GM19023 (cell line): ENCODE measurements around the gene MYOG.

ENCODE experiments used
- ATAC-seq: cut with Tn5 transposase; IDR thresholded peaks from one replicate; pipeline ENCODE4 v1.9.1; 2021; ENCODE audit warnings: mild to moderate bottlenecking, moderate library complexity; ENCODE audit not compliant: unreplicated experiment

MYOG gene

DNA sequence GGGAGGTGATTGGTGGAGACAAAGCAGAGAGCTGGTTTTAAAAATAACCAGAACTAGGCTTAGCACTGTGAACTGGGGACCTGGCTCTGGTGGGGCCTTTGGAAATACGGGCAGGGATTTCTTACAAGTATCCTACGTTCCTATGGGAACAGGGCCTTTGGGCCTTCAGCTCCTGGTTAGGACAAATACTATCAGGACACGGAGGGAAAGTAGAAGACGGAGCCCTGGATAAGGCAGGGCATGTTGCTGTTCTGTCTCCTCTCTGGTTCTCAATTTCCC lies 5.3 kb upstream of the MYOG start:
- ATAC-seq, result no peak

DNA sequence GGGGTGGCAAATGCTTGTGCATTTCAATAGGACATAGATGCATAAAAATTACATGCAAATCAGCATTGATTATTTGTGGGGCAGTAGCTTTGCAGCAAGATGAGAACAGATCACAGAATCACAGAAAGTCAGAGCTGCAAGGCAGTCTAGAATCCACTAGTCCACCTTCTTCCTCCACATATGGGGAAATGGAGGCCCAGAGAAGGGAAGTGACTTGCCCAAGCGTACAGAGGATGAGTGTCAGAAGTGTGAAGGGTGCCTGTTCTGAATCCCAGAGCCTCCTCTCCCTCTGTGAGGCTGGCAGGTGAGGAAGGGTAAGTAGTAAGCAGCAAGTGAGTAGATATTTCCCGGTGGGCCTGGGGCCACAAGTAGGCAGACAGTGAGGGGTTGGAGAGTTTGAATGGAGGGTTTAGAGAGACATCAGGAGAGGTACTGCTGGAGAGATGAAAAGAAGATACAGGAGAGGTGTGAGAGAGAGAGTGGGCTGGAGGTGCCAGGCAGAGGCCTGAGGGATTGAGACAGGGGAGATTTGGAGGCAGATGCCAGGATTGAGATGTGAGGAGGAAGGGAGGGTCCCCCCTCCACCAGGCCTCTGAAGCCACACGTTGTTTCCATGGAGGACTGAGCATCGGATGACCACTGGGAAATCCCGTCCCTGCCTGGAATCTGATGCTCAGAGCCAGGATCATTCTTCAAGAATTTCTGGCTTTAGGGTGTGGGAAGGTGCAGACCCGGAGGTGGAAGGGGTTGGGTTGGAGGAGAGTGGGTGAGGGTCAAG lies 4.8 kb upstream of the MYOG start:
- no peak for ATAC-seq

- no peak for ATAC-seq
Observed at GRCh38 chr1:203089651-203090045, 3.8 kb upstream of the MYOG start.

DNA sequence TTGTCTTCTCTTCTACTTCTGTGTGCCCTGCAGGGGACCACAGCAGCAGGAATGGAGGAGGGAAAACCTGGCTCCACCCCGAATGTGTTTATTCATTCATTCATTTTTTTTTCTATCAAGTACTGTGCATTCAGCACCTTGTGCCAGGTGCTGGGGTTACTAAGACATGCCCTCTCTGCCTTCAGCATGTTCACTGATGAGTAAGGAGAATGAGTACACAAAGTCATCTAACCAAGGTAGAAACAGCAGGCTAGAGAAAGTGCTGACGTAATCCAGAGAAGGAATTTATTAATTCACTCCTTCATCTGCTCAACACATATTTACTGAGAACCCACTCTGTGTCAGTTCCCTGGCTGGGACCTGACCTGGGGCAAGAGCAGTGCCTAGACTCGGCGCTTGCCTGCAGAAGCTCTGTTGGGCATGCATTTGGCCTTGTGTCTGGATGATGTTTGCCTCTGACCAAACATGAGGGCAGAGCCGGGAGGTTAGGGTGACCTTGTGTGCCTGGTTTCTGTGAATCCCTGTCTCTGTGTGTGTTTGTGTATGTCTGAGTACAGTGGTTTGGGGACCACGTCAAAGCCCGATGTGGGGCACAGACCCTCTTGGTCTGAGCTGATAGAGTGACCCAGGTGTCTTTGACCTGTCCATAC lies 3.3 kb upstream of the MYOG start:
- ATAC-seq, result no peak

DNA sequence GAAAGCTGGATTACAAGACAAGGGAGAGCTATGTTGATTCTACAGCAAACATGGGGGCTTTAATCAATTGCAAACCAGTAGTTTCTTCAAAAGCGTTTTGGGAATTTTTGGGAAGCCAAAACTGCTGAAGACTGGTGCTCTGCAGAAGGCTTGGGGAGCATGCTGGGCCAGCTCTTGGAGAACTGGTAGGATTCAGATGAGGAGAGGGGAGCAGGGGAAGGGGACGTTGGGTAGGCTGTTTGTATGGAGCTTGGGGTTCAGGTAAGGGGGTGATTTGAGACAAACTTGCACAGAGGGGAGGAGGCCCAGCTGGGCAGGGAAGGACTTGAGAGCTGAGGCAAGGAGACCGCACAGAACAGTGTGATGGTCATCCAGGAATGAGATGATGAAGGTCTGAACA lies 2.6 kb upstream of the MYOG start:
- no peak for ATAC-seq

DNA sequence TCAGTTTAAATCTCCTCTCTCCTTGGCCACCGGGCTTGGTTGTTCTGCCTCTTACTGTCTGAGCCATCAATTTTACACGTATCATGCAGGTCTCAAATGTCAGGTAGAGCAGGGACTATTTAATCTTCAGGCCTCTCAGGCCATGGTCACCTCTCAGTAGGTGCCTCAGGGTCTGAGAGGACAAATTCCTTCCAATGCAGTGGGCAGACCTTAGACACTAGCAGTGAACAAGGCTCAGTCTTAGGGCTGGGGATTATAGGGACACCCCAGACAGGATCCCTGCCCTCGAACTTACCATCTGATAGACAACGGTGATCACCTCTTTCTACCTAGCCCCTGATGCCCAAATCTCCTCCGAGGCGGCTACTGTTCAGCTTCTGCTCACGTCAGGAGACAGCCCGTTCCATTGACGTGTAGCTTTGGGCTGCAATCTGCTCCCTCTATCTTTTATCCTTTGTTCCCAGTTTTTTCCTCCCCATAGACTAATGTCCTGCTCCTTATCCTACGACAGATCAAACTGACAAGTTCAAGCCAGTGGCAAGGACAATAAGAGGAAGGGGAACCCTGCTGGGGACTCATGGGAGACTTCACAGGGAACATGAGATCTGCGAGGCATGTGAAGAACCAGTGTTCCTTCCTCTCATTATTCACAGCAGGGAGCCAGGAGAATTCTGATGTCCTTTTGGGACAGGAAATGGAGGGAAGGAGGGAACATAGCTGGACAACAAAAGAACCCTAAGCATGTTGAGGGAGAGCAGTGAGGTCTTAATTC lies 1.4 kb upstream of the MYOG start:
- ATAC-seq, result no peak

- no peak for ATAC-seq
Observed at GRCh38 chr1:203084588-203085527, 954 bp downstream of the MYOG start.

DNA sequence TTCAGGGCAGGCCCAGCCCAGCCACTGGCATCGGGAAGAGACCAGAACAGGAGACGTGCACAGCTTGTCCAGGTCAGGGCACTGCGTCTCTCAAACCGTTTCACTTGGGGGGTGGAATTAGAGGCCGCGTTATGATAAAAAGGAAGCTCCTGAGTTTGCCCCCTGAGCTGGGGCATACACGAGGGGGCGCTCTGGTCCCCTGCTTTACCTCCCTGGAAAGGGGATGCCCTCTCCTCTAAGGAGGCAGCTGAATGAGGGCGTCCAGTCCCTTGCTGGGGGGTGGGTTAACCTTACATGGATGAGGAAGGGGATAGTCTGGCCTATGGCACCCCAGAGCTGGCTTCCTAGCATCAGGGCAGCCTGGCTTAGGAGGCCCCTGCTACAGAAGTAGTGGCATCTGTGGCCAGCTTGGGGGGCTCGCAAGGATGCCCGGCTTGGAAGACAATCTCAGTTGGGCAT lies 2.3 kb downstream of the MYOG start:
- no peak for ATAC-seq

GRCh38 chr1:203082571-203083462 lies 3.0 kb downstream of the MYOG start:
- ATAC-seq, result no peak

GRCh38 chr1:203082231-203082505 lies 3.6 kb downstream of the MYOG start:
- ATAC-seq, result no peak

DNA sequence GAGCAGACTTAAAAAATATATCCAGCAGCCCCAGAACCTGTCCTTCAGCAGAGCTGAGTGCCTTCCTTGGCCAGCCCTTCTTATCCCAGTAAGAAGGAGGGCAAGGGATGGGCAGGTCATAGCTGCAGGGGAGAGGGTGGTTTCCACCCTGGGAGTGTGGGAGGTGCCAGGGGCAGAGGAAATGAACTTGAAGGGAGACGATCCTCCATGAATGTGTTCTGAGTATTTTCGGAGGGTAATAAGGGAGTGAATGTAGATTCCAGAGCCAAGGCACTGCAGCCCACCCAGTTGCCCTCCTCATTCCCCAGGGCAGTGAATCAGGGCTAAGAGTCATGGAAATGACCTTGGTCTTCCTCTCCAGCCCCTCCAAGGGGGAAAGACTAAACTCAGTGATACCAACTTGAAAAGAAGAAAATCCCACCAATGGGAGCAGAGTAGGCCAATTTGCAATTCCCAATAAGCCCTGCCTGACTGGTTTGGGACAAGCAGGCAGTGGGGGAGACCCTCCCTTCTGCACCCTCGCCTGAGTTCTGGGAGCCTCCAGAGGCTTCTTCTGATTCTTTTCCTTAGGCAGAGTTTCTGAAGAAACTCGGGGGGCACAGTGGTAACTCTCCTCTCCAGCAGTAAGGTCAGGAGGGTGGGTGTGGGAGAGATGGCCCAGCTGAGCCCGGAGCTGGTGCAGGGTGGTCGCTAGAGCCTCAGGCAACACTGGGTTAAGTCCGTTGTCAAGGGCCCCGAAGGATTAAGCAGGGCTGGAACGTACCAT lies 4.2 kb downstream of the MYOG start:
- ATAC-seq, result no peak

DNA sequence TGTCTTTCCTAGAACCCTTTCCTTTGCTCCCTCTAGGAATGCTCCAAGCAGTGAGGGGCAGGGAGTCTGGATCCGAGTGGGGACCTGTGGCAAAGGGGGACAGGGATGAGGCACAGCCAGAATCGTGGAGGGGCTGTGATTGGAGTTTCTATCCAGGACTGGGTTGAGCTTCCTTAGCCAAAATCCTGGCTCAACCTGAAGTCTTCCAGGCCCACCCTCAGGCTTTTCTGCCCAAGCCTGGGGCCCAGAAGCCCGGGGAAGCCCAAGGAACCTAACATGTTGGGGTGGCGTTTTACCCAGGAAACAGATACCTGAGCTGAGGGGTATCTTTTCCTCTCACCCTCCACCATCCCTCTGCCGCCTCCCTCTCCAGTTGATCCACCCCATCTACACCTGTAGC lies 5.4 kb downstream of the MYOG start:
- no peak for ATAC-seq

DNA sequence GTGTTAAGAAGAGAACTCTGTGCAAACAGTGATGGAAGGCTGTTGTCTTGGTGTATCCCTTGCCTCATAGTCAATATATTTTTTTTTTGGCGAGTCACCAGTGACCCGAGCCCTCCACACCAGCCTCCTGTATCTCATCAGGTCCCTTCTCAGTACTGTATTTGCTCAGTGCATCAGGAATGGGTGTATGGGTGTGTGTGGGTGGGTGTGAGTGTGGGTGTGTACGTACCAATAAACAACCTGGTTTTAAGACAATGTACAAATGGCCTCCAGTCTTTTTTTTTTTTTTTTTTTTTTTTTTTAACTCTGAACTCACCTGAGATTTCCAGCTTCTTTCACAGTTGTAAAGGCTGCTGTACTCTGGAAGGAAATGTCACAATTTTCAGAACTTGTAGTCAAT lies 7.3 kb downstream of the MYOG start:
- no peak for ATAC-seq

GRCh38 chr1:203077956-203078355 lies 7.9 kb downstream of the MYOG start:
- no peak for ATAC-seq

DNA sequence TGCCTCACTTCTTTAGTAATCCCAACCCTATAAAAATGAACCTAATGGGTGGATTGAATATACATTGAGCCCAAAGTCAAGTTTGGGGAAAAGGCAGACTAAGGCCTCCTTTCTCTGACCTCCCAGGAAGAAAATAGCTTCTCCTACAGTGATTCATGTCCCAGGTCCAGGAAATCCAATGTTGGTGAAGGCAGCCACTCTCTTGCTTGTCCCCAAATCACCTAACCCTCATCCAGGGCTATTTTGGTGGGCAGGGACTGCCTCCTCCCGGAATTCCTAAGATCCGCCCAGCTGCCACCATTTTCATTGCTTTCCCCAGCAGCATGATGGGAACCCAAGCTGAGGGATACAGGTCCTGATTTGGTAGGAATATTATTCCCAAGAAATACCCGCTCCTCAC lies 8.4 kb downstream of the MYOG start:
- ATAC-seq, result no peak

DNA sequence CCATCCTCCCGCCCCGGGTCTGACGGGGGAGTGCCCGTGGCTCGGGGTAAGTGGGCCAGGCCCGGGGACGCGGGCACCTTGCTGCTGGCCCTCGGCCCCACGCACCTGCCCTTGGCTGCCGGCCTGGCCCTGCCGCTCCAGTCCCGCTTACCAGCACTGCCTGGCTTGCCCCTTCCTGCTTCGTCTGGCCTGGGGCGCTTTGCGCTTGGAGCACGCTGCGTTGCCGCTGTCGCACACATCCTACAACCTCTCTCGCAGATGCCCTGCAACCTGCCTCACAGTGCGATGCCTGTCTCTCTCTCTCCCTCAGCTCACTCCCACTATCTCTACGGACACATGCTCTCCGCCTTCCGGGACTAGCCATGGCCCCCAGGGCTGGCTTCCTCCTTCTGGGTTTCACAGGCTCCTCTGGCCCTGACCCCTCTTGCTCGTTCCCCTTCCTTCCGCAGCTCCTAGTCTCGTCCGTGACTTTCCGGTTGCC lies 9.7 kb downstream of the MYOG start:
- no peak for ATAC-seq

DNA sequence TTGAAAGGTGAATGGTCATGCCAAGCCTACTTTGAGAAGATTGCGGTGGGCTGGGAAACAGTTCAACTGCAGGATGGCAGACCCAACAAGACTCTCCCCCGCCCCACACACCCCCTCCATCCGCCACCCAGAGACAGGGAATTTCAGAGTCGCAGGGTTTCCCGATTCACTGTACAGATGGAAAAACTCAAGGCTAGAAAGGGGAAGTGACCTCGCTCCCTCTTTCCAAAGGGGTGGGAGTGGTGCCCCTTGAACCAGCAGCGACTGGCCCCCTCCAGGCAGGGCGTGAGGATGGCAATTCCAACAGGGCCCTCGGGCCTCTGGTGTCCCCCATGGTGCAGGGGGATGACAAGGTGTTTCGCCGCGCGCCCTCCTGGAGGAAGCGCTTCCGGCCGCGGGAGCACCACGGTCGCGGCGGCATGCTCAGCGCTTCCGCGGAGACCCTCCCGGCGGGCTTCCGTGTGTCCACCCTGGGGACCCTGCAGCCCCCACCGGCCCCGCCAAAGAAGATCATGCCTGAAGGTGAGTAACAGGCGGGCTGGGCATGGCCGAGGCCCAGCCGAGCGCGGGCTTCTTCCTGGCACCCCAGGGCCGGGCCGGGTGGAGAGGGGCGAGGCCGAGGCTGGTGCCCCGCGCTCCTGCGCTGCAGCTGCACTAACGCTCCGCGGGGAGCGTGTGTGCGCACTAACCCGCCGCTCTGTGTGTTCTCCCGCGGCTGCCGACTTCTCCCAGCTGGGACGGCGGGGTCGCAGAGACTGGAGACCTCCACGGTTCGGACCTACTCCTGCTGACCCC lies 10.4 kb downstream of the MYOG start:
- no peak for ATAC-seq

- ATAC-seq, result no peak
Observed at GRCh38 chr1:203074610-203075009, 11.2 kb downstream of the MYOG start.

DNA sequence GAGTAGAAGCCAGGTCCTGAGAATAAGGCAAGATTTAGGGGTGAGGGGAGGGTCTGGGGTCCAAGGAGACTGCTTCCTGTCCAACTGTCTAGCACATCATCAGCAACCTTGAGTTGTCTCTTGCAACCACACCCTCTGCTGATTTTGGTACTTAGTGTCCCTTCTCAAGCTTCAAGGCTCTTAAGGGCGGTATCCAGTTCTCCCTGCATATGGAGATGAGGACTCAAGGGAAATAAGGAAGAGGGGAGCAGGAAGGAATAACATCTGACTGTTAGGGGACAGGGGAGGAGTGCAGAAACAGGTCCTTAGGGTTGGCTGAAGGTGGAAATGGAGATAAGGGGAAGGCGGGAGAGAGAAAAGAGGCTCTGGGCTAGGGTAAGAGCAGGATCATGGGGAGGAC lies 12.3 kb downstream of the MYOG start:
- ATAC-seq, result no peak
